Measurements from ENCODE around the gene KRT12.

KRT12 gene

GRCh38 chr17:40849723-40850122 lies 17.3 kb downstream of the KRT12 start:
- TF ChIP-seq CTCF (conservative IDR thresholded peaks at IDR 0.05; ENCODE audit: control insufficient read depth, insufficient read depth, low read depth, low read length), result no peak
- DNase-seq (ENCODE audit: low read depth), result no peak
- H3K4me3 ChIP-seq (ENCODE audit: control insufficient read depth, low read depth, low read length), result no peak overlapping the region

- no peak for TF ChIP-seq CTCF (conservative IDR thresholded peaks at IDR 0.05; ENCODE audit: control insufficient read depth, insufficient read depth, low read depth, low read length)
- H3K4me3 ChIP-seq (ENCODE audit: control insufficient read depth, low read depth, low read length), result no peak overlapping the region
- no peak for DNase-seq (ENCODE audit: low read depth)
Measured at GRCh38 chr17:40848583-40849235, 18.3 kb downstream of the KRT12 start.

- H3K4me3 ChIP-seq (ENCODE audit: control insufficient read depth, low read depth, low read length), result no peak overlapping the region
- peak; percentile 23 for DNase-seq (ENCODE audit: low read depth)
- no peak for TF ChIP-seq CTCF (conservative IDR thresholded peaks at IDR 0.05; ENCODE audit: control insufficient read depth, insufficient read depth, low read depth, low read length)
Measured at GRCh38 chr17:40846515-40847144, 20.4 kb downstream of the KRT12 start.

GRCh38 chr17:40844671-40845107 lies 22.3 kb downstream of the KRT12 start:
- no peak for TF ChIP-seq CTCF (conservative IDR thresholded peaks at IDR 0.05; ENCODE audit: control insufficient read depth, insufficient read depth, low read depth, low read length)
- no peak overlapping the region for H3K4me3 ChIP-seq (ENCODE audit: control insufficient read depth, low read depth, low read length)

GRCh38 chr17:40843242-40843641 lies 23.8 kb downstream of the KRT12 start:
- no peak overlapping the region for H3K4me3 ChIP-seq (ENCODE audit: control insufficient read depth, low read depth, low read length)
- TF ChIP-seq CTCF (conservative IDR thresholded peaks at IDR 0.05; ENCODE audit: control insufficient read depth, insufficient read depth, low read depth, low read length), result no peak
- no peak for DNase-seq (ENCODE audit: low read depth)

More at GRCh38 chr17:40844671-40845107, 22.3 kb downstream of the KRT12 start:
- no peak for DNase-seq (ENCODE audit: low read depth)

GRCh38 chr17:40841246-40841645 lies 25.8 kb downstream of the KRT12 start:
- DNase-seq (ENCODE audit: low read depth), result peak; percentile 18
- H3K4me3 ChIP-seq (ENCODE audit: control insufficient read depth, low read depth, low read length), result no peak overlapping the region
- no peak for TF ChIP-seq CTCF (conservative IDR thresholded peaks at IDR 0.05; ENCODE audit: control insufficient read depth, insufficient read depth, low read depth, low read length)

Data from fibroblast of mammary gland (primary cell).